Skeletal muscle cell (primary cell): Measurements from ENCODE around the gene INPP5D.
"Not testable (repeated sequence)": the region's sequence is repeated elsewhere in the genome, so short reads cannot be mapped to it uniquely, and the experiment has no call there.

ENCODE experiments used
- DNase-seq: peaks from one replicate; pipeline ENCODE4 v3.0.0-alpha.2; 2010; ENCODE audit warnings: low read depth
- H3K4me3 ChIP-seq: 2 replicates; pipeline ENCODE4 v1.5.1; 2011; ENCODE audit warnings: low read depth, mild to moderate bottlenecking, control low read depth, low read length, moderate library complexity

The INPP5D gene

DNA sequence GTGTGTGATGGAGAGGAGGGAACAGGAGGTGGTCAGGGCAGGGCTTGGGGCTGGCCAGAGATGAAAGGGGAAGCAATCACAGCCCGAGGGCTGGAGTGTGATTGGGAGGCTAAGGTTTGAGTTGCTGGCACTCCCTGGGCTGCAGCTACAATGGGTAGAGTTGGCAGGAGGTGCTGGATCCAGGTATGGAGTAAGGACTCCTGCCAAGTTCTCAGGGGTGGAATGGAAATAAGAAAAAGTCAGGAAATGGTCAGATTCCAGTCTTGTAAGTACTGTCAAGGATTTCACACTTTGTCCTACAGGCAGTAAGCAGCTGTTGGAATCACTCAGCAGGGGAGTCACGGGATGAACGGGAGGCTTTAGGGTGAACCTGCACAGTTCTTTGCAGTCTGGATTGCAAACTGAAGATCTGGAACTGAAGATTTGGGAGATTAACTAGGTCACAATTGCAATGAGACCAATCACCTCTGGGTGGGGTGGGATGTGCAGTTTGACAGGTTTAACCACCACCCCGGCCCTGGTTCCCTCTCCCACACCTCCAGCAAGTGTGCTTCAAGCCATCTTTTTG lies 10.9 kb upstream of the INPP5D start:
- DNase-seq = no peak
- no peak overlapping the region for H3K4me3 ChIP-seq

DNA sequence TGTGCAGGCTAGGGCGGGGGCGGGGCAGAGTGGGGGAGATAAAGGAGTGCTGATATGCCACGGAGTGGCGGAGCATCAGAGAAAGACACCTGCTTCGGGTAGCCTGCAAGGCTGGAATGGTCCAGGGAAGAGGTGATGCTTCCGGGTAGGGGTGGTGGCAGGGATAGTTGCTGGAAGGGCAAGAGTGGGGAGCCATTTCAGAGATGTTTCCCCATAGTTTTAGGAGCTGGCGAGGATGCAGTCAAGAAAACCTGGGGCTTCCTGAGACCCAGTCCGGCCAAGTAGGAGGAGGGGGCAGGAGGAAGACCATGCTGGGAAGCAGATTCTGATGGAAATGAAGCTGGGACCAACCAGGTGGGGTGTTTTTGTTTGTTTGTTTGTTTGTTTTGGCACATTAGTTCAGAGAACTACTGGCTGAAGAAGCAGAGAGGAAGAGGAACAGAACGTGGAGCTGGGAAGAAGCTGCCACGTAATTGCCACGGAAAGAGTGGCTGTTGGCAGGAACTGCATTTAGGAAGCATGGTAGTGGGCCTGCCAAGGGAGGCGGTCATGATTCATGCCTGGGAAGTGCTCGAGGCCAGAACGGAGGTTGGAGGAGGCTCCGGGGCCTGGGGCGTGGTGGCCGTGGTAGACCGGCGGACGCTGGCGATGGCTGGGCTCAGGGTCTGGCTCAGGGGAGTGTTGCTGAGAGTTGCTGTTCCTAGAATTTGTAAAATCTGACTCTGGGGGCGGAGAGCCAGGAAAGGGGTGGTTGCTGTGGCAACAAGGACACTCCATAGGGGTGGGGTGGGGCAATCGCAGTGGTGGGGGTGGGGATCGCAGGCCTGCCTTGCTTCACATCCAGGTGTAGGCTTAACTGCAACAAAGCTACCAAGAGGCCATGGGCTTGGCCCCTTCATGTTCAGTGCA lies 8.6 kb upstream of the INPP5D start:
- H3K4me3 ChIP-seq = no peak overlapping the region
- DNase-seq = no peak

DNA sequence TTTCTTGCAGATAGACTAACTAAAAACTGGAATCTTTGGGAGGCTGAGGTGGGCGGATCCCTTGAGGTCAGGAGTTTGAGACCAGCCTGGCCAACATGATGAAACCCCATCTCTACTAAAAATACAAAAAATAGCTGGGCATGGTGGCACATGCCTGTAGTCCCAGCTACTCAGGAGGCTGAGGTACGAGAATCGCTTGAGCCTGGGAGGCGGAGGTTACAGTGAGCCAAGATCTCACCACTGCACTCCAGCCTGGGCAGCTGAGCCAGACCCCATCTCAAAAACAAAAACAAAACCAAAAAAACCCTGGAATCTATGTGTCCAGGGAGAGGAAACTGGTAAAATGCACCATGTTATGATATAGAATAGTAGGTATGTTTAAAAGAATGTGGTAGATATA lies 7.6 kb upstream of the INPP5D start:
- DNase-seq, H3K4me3 ChIP-seq: not testable (repeated sequence)

DNA sequence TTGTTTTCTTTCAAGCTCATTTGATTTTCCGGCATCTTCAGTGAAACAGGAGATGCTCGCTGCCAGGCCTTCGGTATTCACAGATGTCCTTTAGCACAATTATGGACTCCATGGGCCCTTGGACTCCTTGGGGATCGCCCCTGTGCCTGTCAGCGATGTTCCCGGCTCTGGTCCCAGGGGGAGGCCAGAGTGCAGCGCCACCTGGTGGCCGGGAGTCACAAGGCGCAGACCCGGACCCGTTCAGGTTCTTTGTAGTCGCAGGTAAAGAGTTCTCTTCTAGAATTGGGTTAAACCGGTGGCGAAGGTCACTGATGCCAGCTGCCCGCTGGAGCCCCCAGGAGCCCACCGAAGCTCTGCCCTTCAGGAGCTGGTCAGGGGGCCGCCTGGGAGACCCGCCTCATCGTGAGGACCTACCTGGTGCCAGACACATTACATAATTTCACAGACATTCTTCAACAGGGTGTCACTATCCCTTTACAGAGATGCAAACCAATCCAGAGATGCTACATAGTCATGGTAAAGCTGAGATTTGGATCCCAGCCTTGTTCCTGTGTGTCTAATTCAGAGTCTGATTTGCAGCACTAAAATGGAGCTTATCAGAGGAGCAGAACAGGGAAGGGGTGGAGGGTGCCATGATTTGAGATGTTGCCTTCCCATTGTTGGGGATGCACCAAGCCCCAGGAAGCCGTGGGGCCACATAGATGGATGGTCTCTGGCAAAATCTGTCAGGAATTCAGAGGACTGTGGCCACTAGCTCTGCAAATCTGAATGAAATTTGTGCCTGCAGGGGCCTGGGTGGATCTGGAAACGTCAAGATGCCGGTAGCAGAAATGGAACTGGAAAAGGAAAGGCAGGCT lies 6.0 kb upstream of the INPP5D start:
- no peak for DNase-seq

DNA sequence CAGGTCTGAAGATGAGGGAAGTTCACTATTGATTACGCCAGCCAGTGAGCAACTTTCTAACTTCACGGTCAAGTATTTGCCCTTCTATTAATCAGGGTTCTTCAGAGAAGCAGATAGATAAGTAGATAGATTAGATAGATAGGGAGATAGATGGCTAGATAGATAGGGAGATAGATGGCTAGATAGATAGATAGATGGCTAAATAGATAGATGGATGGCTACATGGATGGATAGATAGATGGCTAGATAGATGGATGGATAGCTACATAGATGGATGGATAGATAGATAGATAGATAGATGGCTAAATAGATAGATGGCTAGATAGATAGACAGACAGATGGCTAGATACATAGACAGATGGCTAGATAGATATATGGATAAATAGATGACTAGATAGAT lies 4.8 kb upstream of the INPP5D start:
- H3K4me3 ChIP-seq = no peak overlapping the region
- DNase-seq = no peak

More for the DNA sequence above, 6.0 kb upstream of the INPP5D start:
- no peak overlapping the region for H3K4me3 ChIP-seq

DNA sequence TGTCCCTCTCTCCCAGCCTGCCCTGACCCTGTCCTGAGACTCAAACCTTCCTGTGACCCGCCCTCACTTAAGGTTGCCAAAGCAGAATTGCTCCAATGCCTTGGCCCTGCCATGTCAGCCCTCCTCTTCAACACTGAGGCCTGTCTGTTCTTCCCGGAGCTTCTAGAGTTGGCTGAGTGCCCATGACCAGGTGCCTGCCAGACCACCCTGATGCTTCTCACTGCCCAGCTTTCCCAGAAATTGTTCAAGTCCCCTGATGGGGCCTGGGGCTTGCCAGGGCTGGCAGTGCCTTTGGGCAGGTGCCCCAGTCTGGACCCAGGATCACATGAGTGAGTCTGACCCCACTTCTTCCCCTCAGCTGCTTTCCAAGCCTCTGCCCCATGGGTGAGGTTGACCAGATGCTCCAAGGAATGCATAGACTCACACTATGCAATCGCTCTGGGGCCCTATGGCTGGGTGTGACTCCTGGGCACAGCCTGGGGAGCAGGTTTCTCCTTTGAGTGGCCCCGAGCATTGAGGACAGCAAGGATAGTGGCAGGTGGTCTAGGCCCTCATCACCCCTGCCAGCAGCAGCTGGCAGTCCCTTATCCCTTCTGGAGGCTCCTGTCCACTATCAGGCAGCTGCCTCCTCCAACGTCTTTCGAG lies 3.1 kb upstream of the INPP5D start:
- no peak for DNase-seq
- H3K4me3 ChIP-seq = no peak overlapping the region

DNA sequence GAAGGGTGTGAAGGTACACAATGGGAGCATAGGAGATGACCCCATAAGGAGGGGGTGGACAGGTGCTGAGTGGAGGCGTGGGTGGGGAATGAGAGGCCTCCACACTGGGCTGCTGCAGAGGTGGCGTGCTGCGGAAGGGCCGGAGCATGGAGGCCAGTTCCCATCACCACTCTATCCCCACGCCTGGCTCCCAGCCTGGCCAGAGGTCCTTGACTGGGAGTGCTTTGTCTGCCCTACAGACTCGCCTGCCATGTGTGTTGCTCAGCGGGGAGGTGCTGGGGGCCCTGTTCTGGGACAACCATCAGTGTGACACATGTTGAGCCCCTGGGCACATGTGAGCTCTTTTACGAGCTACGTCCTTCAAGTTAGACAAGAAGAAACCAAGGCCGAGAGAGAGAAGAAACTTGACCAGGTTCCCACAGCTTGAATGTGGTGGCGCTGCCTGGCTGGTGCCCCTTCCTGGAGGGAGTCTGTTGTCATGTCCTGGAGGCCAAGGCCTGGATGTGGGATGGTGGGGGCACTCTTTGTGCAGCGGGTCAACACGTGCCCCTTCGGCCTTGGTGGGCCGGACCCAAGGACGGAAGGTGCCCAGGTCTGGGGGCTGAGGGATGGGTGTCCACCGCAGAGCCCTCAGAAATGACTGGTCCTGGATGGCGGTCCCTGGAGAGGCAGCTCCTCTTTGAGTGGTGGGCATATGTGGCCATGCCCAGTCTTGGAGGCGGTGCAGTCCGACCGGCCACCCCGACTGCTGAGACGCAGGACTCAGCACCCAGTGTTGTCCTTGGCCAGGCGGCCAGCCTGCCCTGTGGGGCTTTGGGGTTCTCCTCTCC lies 1.2 kb upstream of the INPP5D start:
- no peak overlapping the region for H3K4me3 ChIP-seq
- DNase-seq = no peak

DNA sequence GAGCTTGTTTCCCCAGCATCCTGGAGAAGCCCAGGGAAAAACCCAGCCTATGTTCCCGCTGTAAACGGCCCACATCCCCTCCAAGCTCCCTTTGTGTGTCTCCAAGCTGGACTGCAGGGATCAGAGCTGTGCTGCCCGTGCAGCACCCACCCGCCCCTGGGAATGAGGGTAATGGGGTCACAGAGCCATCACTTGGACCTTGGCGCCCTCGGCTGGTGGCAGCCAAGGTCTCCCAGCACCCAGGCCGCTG lies 670 bp upstream of the INPP5D start:
- H3K4me3 ChIP-seq = no peak overlapping the region
- no peak for DNase-seq

DNA sequence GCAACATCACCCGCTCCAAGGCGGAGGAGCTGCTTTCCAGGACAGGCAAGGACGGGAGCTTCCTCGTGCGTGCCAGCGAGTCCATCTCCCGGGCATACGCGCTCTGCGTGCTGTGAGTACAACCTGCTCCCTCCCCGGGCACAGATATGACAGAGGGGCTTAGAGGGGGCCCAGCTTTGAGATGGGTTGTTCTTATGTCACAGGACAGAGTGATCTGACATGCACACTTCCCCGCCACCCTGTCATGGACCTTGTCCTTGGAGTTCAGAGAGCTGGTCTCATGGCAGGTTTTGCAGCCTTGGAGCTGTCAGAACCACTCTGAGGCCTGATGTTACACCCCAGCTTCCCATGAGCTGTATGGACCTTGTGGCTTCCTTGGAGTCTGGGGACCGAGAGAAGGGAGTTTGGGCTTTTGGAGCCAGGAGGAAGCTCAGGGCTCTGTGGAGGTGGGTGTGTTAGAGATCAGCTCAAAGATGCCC lies 398 bp downstream of the INPP5D start:
- DNase-seq = no peak
- H3K4me3 ChIP-seq = no peak overlapping the region

DNA sequence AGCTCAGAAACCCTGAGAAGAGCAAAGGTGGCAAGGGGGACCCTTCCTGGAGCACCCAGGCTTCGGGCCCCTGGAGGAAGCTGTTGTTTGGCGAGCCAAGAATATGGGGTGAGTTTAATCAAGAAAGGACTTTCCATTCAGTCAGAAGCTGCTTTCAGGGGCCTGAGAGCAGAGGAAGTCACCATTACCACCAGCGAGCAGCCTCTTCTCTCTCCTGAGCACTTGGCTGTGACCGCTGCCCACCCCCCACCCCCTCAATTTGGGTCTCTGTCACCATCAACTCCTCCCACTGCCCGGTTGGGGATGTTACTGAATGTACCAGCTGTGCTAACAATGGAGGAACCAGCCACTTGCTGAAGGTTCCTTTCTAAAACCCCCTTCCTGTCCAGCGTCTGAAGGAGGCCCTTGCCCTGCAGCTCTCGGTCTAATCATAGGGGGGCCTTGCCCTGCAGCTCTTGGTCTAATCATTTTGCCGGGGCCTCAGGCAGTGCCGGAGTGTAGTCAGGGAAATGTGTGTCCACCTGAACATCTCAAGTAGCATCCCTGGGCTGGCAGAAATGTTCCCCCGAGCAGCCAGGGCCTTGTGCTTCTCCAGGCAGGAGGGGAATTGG lies 943 bp downstream of the INPP5D start:
- no peak overlapping the region for H3K4me3 ChIP-seq
- no peak for DNase-seq

DNA sequence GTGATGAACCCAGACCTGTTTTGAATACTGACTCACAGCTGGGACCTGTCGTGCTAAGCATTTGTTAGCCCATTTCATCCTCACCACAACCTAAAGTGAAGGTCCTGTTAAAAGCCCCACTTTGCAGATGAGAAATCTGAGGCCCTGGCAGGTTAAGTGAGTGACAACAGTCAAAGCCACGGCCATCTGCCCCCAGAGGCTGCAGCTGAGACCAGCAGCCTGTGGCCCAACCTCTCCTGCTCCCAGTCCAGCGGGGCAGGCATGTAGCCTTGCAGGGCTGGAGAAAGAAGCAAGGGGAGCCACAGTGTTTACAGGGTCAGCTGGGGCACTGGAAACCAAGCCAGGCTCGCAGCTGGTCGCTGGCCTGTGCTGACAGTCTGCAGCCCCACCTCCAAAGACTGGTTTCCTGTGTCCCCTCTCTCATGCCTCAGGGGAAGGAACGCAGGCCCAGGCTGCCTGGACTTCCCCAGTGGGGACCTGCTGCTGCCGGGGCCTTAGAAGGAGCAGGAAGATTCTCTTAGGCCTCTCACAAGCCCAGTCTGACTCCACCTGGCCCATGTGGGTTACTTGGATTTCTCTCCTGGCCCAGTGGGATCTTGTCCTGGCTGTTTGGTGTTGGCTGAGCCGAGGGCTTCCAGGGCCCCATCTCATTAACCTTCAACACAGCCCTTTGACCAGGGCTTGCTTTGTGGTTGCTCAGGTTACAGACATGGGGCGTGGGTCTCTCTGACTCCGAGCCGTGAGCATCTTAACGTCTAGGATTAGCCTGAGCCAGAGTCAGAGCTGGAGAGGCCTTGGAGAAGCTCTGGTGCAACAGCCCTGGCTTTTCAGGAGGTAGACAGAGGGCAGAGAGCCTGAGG lies 1.7 kb downstream of the INPP5D start:
- H3K4me3 ChIP-seq = no peak overlapping the region

DNA sequence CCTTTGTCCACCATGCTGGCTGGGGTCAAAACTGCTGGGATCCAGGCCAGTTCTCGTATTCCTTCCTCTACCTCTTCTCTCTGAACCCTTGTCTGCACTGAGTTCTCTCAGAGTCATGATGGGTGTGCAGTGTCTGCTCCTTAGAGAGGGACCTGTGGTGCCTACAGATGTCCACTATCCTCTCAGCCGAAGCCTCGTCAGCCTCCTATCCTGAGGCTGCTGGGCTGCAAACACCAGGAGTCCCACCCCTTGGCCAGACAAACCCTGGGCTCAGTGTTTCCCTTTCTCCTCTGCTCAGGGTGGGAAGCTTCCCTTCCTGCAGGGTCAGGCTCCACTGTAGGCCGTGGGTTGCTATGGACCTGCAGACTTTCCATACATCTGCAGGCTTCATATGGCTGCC lies 2.3 kb downstream of the INPP5D start:
- no peak overlapping the region for H3K4me3 ChIP-seq
- DNase-seq = no peak

More for the DNA sequence above, 1.7 kb downstream of the INPP5D start:
- DNase-seq = no peak

DNA sequence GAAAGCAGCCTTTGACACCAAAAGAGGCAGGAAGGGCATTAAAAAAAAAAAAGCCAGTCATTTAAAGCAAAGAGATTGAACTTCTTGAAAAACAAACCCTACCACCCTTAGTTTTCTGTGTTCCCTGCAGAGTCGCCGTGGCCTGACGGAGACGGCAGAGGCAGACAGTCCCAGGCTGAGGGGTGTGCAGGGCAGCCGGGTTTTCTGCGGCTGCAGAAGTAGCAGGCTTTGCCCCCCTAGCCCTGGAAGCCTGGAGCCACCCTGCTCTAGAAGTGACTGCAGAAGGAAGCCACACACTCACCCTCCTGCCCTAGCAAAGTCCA lies 2.8 kb downstream of the INPP5D start:
- no peak for DNase-seq
- no peak overlapping the region for H3K4me3 ChIP-seq

DNA sequence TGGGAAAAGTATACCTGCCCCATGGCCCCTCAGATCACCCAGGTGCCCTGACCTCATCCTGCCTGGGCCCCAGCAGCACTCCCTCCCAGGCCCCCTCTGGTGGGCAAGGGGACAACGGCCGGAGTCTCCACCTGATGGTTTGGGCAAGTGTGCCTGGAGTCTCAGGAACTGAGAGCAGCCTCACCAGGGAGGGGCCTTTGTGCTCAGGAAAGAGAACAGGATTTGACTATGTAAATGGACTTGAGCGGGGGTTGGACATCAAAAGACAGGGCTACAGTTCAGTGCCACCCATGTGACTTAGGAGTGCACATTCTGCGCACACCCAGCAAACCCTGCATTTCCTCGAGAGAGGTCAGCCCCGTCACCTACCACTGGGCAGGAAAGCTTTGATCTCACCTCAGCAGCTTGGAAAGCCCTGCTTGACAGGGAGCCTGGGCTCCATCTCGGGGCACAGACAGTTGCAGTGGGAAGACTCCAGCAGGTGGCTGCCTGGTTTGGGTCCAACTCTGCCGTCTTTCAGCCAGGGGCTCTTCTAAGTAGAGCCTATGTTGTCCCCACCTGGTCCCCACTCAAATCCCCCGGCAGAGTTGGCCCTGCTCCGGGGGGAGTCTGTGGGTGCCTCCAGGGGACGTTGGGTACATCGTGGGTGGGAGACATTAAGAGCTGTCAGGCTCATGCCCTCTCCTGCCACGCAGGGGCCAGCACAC lies 3.3 kb downstream of the INPP5D start:
- no peak for DNase-seq
- H3K4me3 ChIP-seq = no peak overlapping the region

DNA sequence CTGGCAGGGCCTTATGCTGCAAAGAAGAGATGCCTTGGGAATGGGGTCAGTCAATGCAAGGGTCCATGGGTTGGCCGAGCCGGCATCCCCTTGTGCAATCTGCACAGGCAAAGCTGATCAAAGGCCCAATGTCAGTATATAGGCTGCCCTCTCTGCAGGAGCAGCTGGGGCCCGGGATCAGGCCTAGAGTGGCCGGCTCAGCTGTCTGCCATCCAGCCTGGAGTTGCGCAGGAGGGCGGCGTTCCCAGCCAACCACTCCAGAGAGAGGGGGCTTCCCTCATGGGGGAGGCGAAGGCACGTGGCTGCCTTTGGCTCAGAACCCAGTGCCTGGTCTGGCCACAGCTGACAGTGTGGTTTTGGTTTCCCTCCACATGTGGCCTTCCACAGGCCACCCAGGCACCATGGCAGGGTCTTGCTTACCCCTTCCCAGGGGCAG lies 3.9 kb downstream of the INPP5D start:
- no peak for DNase-seq
- H3K4me3 ChIP-seq = no peak overlapping the region

DNA sequence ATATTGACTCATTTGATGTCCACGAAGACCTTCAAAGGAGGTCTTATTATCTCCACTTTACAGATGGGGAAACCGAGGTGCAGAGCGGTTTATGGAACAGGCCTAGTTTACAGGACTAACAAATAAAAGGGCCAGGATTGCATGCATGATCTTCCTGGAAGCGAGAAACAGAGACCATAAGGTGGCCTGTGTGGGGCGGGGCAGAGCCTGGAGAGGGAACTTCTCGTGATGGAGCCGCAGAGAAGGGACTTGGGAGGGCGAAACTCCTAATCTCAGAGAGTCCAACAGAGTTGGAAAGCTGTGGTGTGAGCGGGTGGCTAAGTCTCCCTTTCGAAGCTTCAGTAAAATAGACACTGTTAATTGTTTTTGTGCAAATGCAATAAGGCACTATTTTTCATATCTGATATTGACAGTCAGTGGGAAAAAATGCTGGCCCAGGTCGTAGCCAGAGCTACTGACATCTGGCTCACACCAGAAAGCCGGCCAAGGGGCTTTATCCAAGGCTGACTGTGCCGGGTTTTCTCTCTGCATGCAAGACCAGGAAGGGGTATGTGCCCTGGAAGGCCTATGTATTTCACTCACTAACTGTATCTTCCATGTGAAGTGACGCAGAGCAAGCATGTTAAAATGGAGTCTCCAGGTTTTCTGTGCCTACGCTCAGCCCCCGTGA lies 4.5 kb downstream of the INPP5D start:
- no peak for DNase-seq
- no peak overlapping the region for H3K4me3 ChIP-seq

DNA sequence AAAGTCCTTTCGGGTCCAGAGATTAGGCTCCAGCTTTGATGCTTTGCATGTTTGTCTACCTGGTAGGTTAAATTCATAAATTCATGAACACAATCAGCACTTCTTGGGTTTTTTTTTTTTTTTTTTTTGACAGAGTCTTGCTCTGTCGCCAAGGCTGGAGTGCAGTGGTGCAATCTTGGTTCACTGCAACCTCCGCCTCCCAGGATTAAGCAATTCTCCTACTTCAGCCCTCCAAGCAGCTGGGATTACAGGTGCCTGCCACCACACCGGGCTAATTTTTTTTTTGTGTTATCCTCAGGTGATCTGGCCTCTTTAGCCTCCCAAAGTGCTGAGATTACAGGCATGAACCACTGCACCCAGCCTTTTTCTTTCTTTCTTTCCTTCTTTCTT lies 5.1 kb downstream of the INPP5D start:
- not testable (repeated sequence) for DNase-seq, H3K4me3 ChIP-seq
